Smooth muscle cell (in vitro differentiated cells): ENCODE results near the gene KRTAP5-9. TPM values are rescaled to one million over a fixed set of nuclear protein-coding genes. Genes with fewer than 3 reads are reported as not detected.

Experiments
- DNase-seq: peaks from one replicate; lab custom pipeline; 2025; ENCODE audit not compliant: unreplicated experiment; lab: John Stamatoyannopoulos, UW
- H2AFZ ChIP-seq: fragments of 200-600 bp; sonication (generic); 2 replicates; pipeline ENCODE4 v1.6.0; 2016; ENCODE audit warnings: antibody characterized with exemption, low read depth, mild to moderate bottlenecking
- H3F3A ChIP-seq: fragments of 200-600 bp; sonication (generic); 2 replicates; pipeline ENCODE4 v1.6.0; 2017; ENCODE audit warnings: antibody characterized with exemption, low read depth
- H3K27ac ChIP-seq: fragments of 200-600 bp; sonication (generic); 2 replicates; pipeline ENCODE4 v1.5.1; 2016; ENCODE audit warnings: low read depth, mild to moderate bottlenecking
- H3K27me3 ChIP-seq: fragments of 200-600 bp; sonication (generic); 2 replicates; pipeline ENCODE4 v1.6.1; 2016; ENCODE audit warnings: low read depth, mild to moderate bottlenecking
- H3K36me3 ChIP-seq: fragments of 200-600 bp; sonication (generic); 2 replicates; pipeline ENCODE4 v1.5.1; 2016; ENCODE audit warnings: low read depth
- H3K4me1 ChIP-seq: fragments of 200-600 bp; sonication (generic); 2 replicates; pipeline ENCODE4 v1.5.1; 2016; ENCODE audit warnings: low read depth
- H3K4me2 ChIP-seq: fragments of 200-600 bp; sonication (generic); 2 replicates; pipeline ENCODE4 v1.6.0; 2016; ENCODE audit warnings: mild to moderate bottlenecking
- H3K4me3 ChIP-seq: fragments of 200-600 bp; sonication (generic); 2 replicates; pipeline ENCODE4 v1.5.1; 2016; ENCODE audit warnings: mild to moderate bottlenecking
- H3K79me2 ChIP-seq: fragments of 200-600 bp; sonication (generic); 2 replicates; pipeline ENCODE4 v1.6.0; 2016; ENCODE audit warnings: low read depth, mild to moderate bottlenecking
- H3K9ac ChIP-seq: fragments of 200-600 bp; sonication (generic); 2 replicates; pipeline ENCODE4 v1.6.0; 2016; ENCODE audit warnings: low read depth
- H3K9me3 ChIP-seq: fragments of 200-600 bp; sonication (generic); replicated peaks from 2 replicates; pipeline ENCODE4 v1.5.1; 2016; ENCODE audit warnings: low read depth
- H4K20me1 ChIP-seq: fragments of 200-600 bp; sonication (generic); 2 replicates; pipeline ENCODE4 v1.6.0; 2016; ENCODE audit warnings: low read depth
- CTCF ChIP-seq: fragments of 200-600 bp; sonication (generic); IDR thresholded peaks from 2 replicates; pipeline ENCODE4 v1.5.1; 2017; ENCODE audit warnings: borderline replicate concordance, mild to moderate bottlenecking, antibody characterized with exemption; ENCODE audit not compliant: insufficient read depth, poor library complexity, severe bottlenecking
- WGBS: methylation state at CpG from one replicate; pipeline ENCODE4 v1.1.7; 2016; ENCODE audit warnings: low lambda C conversion rate; 5-methylcytosine and 5-hydroxymethylcytosine counted together
- polyA plus RNA-seq: library from polyadenylated mRNA; unstranded; fragments of >200 nt; fragmentation: Nextera tagmentation; extraction: Ambion mirVana; gene quantifications from 2 replicates; pipeline ENCODE4 v1.2.1, GENCODE V29; 2016
- total RNA-seq: library from RNA; depleted of rRNA; stranded (reverse); fragments of >200 nt; gene quantifications from 2 replicates; pipeline ENCODE4 v1.2.3, GENCODE V29; 2014

Gene KRTAP5-9
- total and polyA plus RNA-seq, 2 experiments from 2014 or later: not detected

DNA sequence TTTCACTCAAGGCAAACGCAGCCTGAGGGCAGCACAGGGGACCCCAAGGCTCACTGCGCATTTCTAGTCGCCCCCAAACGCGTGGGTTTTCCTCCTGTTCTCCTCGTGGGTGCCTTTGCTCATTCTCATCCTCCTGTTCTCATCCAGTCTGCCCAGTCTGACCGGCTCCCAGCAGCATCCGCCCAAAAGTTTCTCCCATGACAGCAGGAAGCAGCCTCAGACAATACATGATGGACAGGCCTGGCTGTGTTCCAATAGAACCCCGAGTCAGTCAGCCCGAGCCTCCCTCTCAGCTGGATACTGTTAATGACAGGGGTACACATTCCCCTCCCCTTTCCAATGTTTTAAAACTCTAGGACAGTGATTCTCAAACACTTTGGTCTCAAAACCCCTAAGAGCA is 43.7 kb upstream of the KRTAP5-9 start:
- Histone ChIP-seq H3K27ac (no peak overlapping the region), H3K36me3 (no peaks in the 10 kb centered on the region), H3K4me3 (no peak overlapping the region), H3K4me2 (no peak overlapping the region), H3K79me2 (no peaks in the 10 kb centered on the region), H4K20me1 (no peaks in the 10 kb centered on the region), H3K9ac (no peak overlapping the region), H3K4me1 (no peaks in the 10 kb centered on the region), H3K9me3 (peaks cover 14% of the 10 kb centered on the region), H3K27me3 (no peaks in the 10 kb centered on the region), H3F3A (no peaks in the 10 kb centered on the region), H2AFZ (no peak overlapping the region)
- DNase-seq: no peak
- 69% methylated on average over 10 of the region's 10 CpGs for WGBS
- no peak for TF ChIP-seq CTCF

- Histone ChIP-seq H2AFZ (no peak overlapping the region), H3K4me3 (no peak overlapping the region), H3K9me3 (peaks cover 14% of the 10 kb centered on the region), H3K4me1 (no peaks in the 10 kb centered on the region), H3K27ac (no peak overlapping the region), H3K27me3 (no peaks in the 10 kb centered on the region), H3K9ac (no peak overlapping the region), H3K79me2 (no peaks in the 10 kb centered on the region), H4K20me1 (no peaks in the 10 kb centered on the region), H3F3A (no peaks in the 10 kb centered on the region), H3K36me3 (no peaks in the 10 kb centered on the region), H3K4me2 (no peak overlapping the region)
- DNase-seq: no peak
- 83% methylated on average over 2 of the region's 2 CpGs for WGBS
- TF ChIP-seq CTCF: no peak
These were observed 43.2 kb upstream of the KRTAP5-9 start for GRCh38 chr11:71505001-71505400.

DNA sequence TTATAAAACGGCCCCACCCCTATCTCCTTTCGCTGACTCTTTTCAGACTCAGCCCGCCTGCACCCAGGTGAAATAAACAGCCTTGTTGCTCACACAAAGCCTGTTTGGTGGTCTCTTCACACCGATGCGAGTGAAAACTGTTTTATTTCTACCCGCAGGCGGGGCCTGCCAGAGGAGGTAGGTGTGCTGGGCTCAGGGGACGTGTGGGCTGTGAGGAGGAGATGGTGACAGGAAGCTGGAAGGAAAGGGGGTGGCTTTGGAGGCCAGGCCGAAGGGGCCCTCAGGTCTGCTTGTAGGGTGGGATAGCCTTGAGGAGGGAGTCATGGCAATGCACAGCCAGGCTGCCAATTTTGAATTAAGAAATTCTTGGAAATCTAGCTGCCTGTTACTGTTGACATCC is 42.4 kb upstream of the KRTAP5-9 start:
- TF ChIP-seq CTCF: no peak
- Histone ChIP-seq H3K27me3 (no peaks in the 10 kb centered on the region), H4K20me1 (no peaks in the 10 kb centered on the region), H3K9ac (no peak overlapping the region), H2AFZ (no peak overlapping the region), H3K27ac (no peak overlapping the region), H3K4me1 (no peaks in the 10 kb centered on the region), H3K4me2 (no peak overlapping the region), H3K4me3 (no peak overlapping the region), H3F3A (no peaks in the 10 kb centered on the region), H3K79me2 (no peaks in the 10 kb centered on the region), H3K9me3 (peaks cover 14% of the 10 kb centered on the region), H3K36me3 (no peaks in the 10 kb centered on the region)
- no peak for DNase-seq
- WGBS: 83% methylated on average over 9 of the region's 9 CpGs

- WGBS: 95% methylated on average over 5 of the region's 5 CpGs
- no peak for TF ChIP-seq CTCF
- Histone ChIP-seq H3K9ac (no peak overlapping the region), H3K36me3 (no peaks in the 10 kb centered on the region), H3K4me1 (no peaks in the 10 kb centered on the region), H3K79me2 (no peaks in the 10 kb centered on the region), H2AFZ (no peak overlapping the region), H3K4me3 (no peak overlapping the region), H3F3A (no peaks in the 10 kb centered on the region), H3K9me3 (peaks cover 14% of the 10 kb centered on the region), H3K27ac (no peak overlapping the region), H3K4me2 (no peak overlapping the region), H3K27me3 (no peaks in the 10 kb centered on the region), H4K20me1 (no peaks in the 10 kb centered on the region)
- DNase-seq: no peak
These were observed 41.1 kb upstream of the KRTAP5-9 start for GRCh38 chr11:71507102-71507501.
